GM23338 (cell line): ENCODE measurements around the gene ARHGEF25.

Source experiments
- CREB1 ChIP-seq: fragments of 250-450 bp; sonication (Bioruptor Pico); IDR thresholded peaks from 2 replicates; pipeline ENCODE4 v1.5.0; 2020; ENCODE audit warnings: low read depth, mild to moderate bottlenecking, moderate library complexity
- ETS1 ChIP-seq: IDR thresholded peaks from 2 replicates; pipeline ENCODE4 v1.6.1; 2016; ENCODE audit warnings: antibody characterized with exemption
- EZH2 ChIP-seq: fragments of 200-600 bp; sonication (generic); IDR thresholded peaks from one replicate; pipeline ENCODE4 v1.8.0; 2017; ENCODE audit warnings: antibody characterized with exemption, mild to moderate bottlenecking, low read depth; ENCODE audit not compliant: unreplicated experiment
- EZH2phosphoT487 ChIP-seq: fragments of 200-600 bp; sonication (generic); IDR thresholded peaks from one replicate; pipeline ENCODE4 v1.8.1; 2018; ENCODE audit warnings: antibody characterized with exemption; ENCODE audit not compliant: unreplicated experiment
- JUNB ChIP-seq: IDR thresholded peaks from one replicate; pipeline ENCODE4 v1.6.1; 2016; ENCODE audit warnings: antibody characterized with exemption; ENCODE audit not compliant: unreplicated experiment
- POLR2AphosphoS5 ChIP-seq: IDR thresholded peaks from 2 replicates; pipeline ENCODE4 v1.6.1; 2016; ENCODE audit warnings: antibody characterized with exemption, low read depth
- REST ChIP-seq: IDR thresholded peaks from one replicate; pipeline ENCODE4 v1.6.1; 2018; ENCODE audit warnings: antibody characterized with exemption; ENCODE audit not compliant: unreplicated experiment
- ZNF114 ChIP-seq: fragments of 250-450 bp; sonication (Bioruptor Pico); IDR thresholded peaks from 2 replicates; pipeline ENCODE4 v1.5.0; 2020; ENCODE audit warnings: mild to moderate bottlenecking, moderate library complexity
- ZNF462 ChIP-seq: fragments of 250-450 bp; sonication (Bioruptor Pico); IDR thresholded peaks from 2 replicates; pipeline ENCODE4 v1.5.0; 2020; ENCODE audit warnings: mild to moderate bottlenecking, moderate library complexity
- TF ChIP-seq, protein P1 (sequence below), 2 experiments: fragments of 200-600 bp in 1 of 2; sonication (generic) in 1 of 2; conservative IDR thresholded peaks; 2 replicates each; pipeline versions ENCODE4 v1.5.1 to v1.6.1; 2016 to 2017; ENCODE audit warnings: antibody characterized with exemption in 2 of 2, low read depth in 2 of 2, mild to moderate bottlenecking in 2 of 2, moderate library complexity in 1 of 2

DNA sequence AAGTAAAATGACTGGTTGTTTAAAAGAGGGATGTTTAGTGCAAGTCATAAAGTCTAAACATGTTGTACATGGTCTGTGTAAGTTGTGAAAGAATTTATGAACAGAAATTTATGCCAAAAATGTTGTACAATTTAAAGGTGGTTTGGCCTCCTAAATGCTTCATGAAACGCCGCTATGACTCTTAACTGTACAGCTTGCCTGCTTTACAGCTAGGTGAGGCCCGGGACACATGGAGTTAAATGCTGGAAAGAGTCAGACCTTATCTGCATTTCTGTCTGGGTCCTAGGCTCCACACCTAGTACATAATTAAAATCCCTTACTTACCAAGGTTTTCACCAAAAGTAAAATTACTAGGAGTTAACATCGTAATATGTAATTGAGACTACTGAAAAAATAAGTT is 50.1 kb downstream of the ARHGEF25 start:
- no peak for TF ChIP-seq REST
- TF ChIP-seq, protein P1, sequence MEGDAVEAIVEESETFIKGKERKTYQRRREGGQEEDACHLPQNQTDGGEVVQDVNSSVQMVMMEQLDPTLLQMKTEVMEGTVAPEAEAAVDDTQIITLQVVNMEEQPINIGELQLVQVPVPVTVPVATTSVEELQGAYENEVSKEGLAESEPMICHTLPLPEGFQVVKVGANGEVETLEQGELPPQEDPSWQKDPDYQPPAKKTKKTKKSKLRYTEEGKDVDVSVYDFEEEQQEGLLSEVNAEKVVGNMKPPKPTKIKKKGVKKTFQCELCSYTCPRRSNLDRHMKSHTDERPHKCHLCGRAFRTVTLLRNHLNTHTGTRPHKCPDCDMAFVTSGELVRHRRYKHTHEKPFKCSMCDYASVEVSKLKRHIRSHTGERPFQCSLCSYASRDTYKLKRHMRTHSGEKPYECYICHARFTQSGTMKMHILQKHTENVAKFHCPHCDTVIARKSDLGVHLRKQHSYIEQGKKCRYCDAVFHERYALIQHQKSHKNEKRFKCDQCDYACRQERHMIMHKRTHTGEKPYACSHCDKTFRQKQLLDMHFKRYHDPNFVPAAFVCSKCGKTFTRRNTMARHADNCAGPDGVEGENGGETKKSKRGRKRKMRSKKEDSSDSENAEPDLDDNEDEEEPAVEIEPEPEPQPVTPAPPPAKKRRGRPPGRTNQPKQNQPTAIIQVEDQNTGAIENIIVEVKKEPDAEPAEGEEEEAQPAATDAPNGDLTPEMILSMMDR (conservative IDR thresholded peaks at IDR 0.05; ENCODE audit: low read depth in 2 of 2), result no peak
- TF ChIP-seq EZH2, result no peak
- TF ChIP-seq ETS1, result no peak
- TF ChIP-seq ZNF114 (CRISPR knock-in tag), result no peak
- TF ChIP-seq POLR2AphosphoS5, result no peak
- no peak for TF ChIP-seq CREB1 (CRISPR knock-in tag)
- no peak for TF ChIP-seq JUNB
- no peak for TF ChIP-seq EZH2phosphoT487
- TF ChIP-seq ZNF462 (CRISPR knock-in tag), result no peak
